Heart left ventricle (tissue), 16 donors: ENCODE measurements around the gene HDAC7. TPM values are rescaled to one million over a fixed set of nuclear protein-coding genes. Genes with fewer than 3 reads are reported as not detected.
"Not testable (repeated sequence)": the region's sequence is repeated elsewhere in the genome, so short reads cannot be mapped to it uniquely, and the experiment has no call there.

Experiments
- ATAC-seq, 4 donors: fragments of 200-7000 bp; cut with Tn5 transposase; one replicate each; pipeline ENCODE4 v1.9.1; 2020 to 2022; ENCODE audit warnings: moderate library complexity in 4 of 4, mild to moderate bottlenecking in 3 of 4, moderate number of reproducible peaks in 1 of 4
- DNase-seq, 5 donors: peaks; one replicate each; pipeline ENCODE4 v3.0.0-alpha.2; 2020
- H3K27ac ChIP-seq, 12 donors: fragments of 200-600 bp; sonication (generic) in 4 of 12; one replicate each; pipeline versions ENCODE4 v1.5.0 to v1.8.0; 2016 to 2022; ENCODE audit warnings: mild to moderate bottlenecking in 2 of 12
- H3K27me3 ChIP-seq, 9 donors: fragments of 200-600 bp; sonication (generic) in 2 of 9; one replicate each; pipeline versions ENCODE4 v1.5.1 to v1.8.0; 2016 to 2022; ENCODE audit warnings: mild to moderate bottlenecking in 3 of 9
- H3K36me3 ChIP-seq, 9 donors: fragments of 200-600 bp; sonication (generic) in 2 of 9; one replicate each; pipeline versions ENCODE4 v1.5.0 to v1.8.0; 2018 to 2022; ENCODE audit warnings: mild to moderate bottlenecking in 2 of 9
- H3K4me1 ChIP-seq, 12 donors: fragments of 200-600 bp; sonication (generic) in 4 of 12; one replicate each; pipeline versions ENCODE4 v1.5.0 to v1.8.0; 2016 to 2022; ENCODE audit warnings: mild to moderate bottlenecking in 3 of 12
- H3K4me3 ChIP-seq, 12 donors: fragments of 200-600 bp; sonication (generic) in 4 of 12; one replicate each; pipeline versions ENCODE4 v1.5.0 to v1.8.0; 2017 to 2022; ENCODE audit warnings: mild to moderate bottlenecking in 9 of 12, moderate library complexity in 4 of 12
- H3K9me3 ChIP-seq, 12 donors: fragments of 200-600 bp; sonication (generic) in 4 of 12; one replicate each; pipeline versions ENCODE4 v1.5.0 to v1.8.0; 2016 to 2022; ENCODE audit warnings: mild to moderate bottlenecking in 1 of 12
- POLR2A ChIP-seq, 2 donors: fragments of 450-650 bp; IDR thresholded peaks; one replicate each; pipeline ENCODE4 v1.6.1; 2017; ENCODE audit warnings: antibody characterized with exemption in 2 of 2, mild to moderate bottlenecking in 2 of 2, moderate library complexity in 2 of 2
- WGBS, 4 donors: extraction: QIAGEN DNeasy Blood & Tissue Kit in 2 of 4; methylation state at CpG; one replicate each; pipeline versions ENCODE4 v1.1.5 to v1.1.7; 2013 to 2018; 5-methylcytosine and 5-hydroxymethylcytosine counted together
- intact Hi-C, 10 donors: fragments of 100-400 bp; cut with DNase I; formaldehyde crosslinking; loops; one replicate each; pipeline versions ENCODE4 v1.11.1 to v1.14.2; 2022
- polyA plus RNA-seq, 2 donors: library from polyadenylated mRNA; stranded (reverse); fragments of 200-250 nt; gene quantifications; one replicate each; pipeline ENCODE4 v1.2.3, GENCODE V29; 2013
- total RNA-seq, 9 donors: library from RNA; depleted of rRNA in 2 of 9; stranded (reverse); fragments of >200 nt in 2 of 9; fragmentation: NEBNext Ultra II Directional in 3 of 9; extraction: Animal tissue kit (Norgen Biotek cat#: 25700) in 3 of 9; gene quantifications; one replicate each; pipeline versions ENCODE4 v1.1.0 to v1.2.4, GENCODE V29; 2016 to 2023
- TF ChIP-seq, protein P1 (sequence below), 12 donors: fragments of 200-600 bp; sonication (generic) in 4 of 12; IDR thresholded peaks; one replicate each; pipeline versions ENCODE4 v1.5.0 to v1.8.0; 2018 to 2022; ENCODE audit warnings: antibody characterized with exemption in 12 of 12, mild to moderate bottlenecking in 5 of 12
- donor health status: ischemic (EF 13 %, LVEDD 7.1; RV severe dilation, severe dysfunction).
- donor health status: healthy with polysubstance abuse.
- donor health status: DM: no; HTN: yes; CAD: no.
- donor health status: DM: no; HTN: no; CAD: no.
- donor health status: ischemic (EF 25% LVEDD 6.9; RV normal size, moderate dysfunction).
- donor health status: ischemic (EF 25% LVEDD 5.7; RV mildly dilated, moderate dysfunction).
- donor health status: healthy.
- donor health status: DM: yes; HTN: yes; CAD: no.
- donor health status: ischemic (EF 35%, LVEDD 5.7; RV mildly dilated, moderate dysfunction).
- donor health status: nonischemic (EF 11% LVEDD 7.7; RV severe dilation, severe dysfunction).
- donor health status: DM: yes; HTN: yes; CAD: no.
- donor health status: PGD.
- donor health status: ischemic (EF 29% LVEDD 5.4; RV normal size, mild dysfunction).
- donor health status: nonischemic (EF 23%, LVEDD 6.1; RV moderate dilation, normal function).

The HDAC7 gene
- total and polyA plus RNA-seq, 11 donors: 27.4 to 63.0 (median 39.3) TPM

- ATAC-seq (peak in 1 of 4 donors; percentile 4), DNase-seq (peak in 3 of 5 donors; percentile 44 to 65 (median 62))
- intact Hi-C loops: loop anchor here in 1 of 10 donors (5.0 kb wide), 1 partner anchor 39 kb away; no protein-coding TSS in a partner anchor
These were observed 3.1 kb downstream of the HDAC7 start for GRCh38 chr12:47816403-47817271.

GRCh38 chr12:47815447-47815846 lies 4.3 kb downstream of the HDAC7 start:
- ATAC-seq: not testable (repeated sequence)

More at GRCh38 chr12:47816403-47817271, 3.1 kb downstream of the HDAC7 start:
- Histone ChIP-seq H3K27ac (peak overlapping the region; percentile 62 to 99 (median 98)), H3K27me3 (no peaks in the 10 kb centered on the region), H3K4me1 (peaks cover 28 to 87% (median 77%) of the 10 kb centered on the region in 12 donors), H3K36me3 (peaks cover 0 to 11% (median 0%) of the 10 kb centered on the region in 9 donors), H3K9me3 (no peaks in the 10 kb centered on the region), H3K4me3 (peak overlapping the region in 11 of 12 donors; percentile 17 to 98 (median 82))
- WGBS, 4 donors: 17 to 35% (median 24%) methylated on average over 10 to 12 of the region's 12 CpGs
- TF ChIP-seq, protein P1, sequence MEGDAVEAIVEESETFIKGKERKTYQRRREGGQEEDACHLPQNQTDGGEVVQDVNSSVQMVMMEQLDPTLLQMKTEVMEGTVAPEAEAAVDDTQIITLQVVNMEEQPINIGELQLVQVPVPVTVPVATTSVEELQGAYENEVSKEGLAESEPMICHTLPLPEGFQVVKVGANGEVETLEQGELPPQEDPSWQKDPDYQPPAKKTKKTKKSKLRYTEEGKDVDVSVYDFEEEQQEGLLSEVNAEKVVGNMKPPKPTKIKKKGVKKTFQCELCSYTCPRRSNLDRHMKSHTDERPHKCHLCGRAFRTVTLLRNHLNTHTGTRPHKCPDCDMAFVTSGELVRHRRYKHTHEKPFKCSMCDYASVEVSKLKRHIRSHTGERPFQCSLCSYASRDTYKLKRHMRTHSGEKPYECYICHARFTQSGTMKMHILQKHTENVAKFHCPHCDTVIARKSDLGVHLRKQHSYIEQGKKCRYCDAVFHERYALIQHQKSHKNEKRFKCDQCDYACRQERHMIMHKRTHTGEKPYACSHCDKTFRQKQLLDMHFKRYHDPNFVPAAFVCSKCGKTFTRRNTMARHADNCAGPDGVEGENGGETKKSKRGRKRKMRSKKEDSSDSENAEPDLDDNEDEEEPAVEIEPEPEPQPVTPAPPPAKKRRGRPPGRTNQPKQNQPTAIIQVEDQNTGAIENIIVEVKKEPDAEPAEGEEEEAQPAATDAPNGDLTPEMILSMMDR (IDR thresholded peaks at IDR 0.05): no peak
- no peak for TF ChIP-seq POLR2A (IDR thresholded peaks at IDR 0.05)

GRCh38 chr12:47814539-47815170 lies 5.0 kb downstream of the HDAC7 start:
- Histone ChIP-seq H3K4me1 (peaks cover 44 to 92% (median 87%) of the 10 kb centered on the region in 12 donors), H3K36me3 (peaks cover 0 to 11% (median 0%) of the 10 kb centered on the region in 9 donors), H3K9me3 (no peaks in the 10 kb centered on the region), H3K27ac (peak overlapping the region; percentile 93 to 99 (median 98)), H3K27me3 (no peaks in the 10 kb centered on the region), H3K4me3 (peak overlapping the region in 3 of 12 donors; percentile 49 to 59 (median 56))
- ATAC-seq (no peak), DNase-seq (no peak)
- intact Hi-C loops: loop anchor here in 1 of 10 donors (5.0 kb wide), 1 partner anchor 37 kb away; no protein-coding TSS in a partner anchor
- WGBS, 4 donors: 33 to 55% (median 45%) methylated on average over 3 of the region's 3 CpGs
- no peak for TF ChIP-seq POLR2A (IDR thresholded peaks at IDR 0.05)
- TF ChIP-seq, protein P1 (IDR thresholded peaks at IDR 0.05): no peak

More at GRCh38 chr12:47815447-47815846, 4.3 kb downstream of the HDAC7 start:
- Histone ChIP-seq H3K4me1 (peaks cover 39 to 87% (median 79%) of the 10 kb centered on the region in 12 donors), H3K36me3 (peaks cover 0 to 11% (median 0%) of the 10 kb centered on the region in 9 donors), H3K27ac (peak overlapping the region in 11 of 12 donors; percentile 94 to 99 (median 98)), H3K4me3 (peak overlapping the region in 1 of 12 donors; percentile 82)
- WGBS, 4 donors: 79 to 88% (median 85%) methylated on average over 5 of the region's 5 CpGs
- H3K9me3 ChIP-seq, H3K27me3 ChIP-seq: not testable (repeated sequence)
- DNase-seq: peak in 1 of 5 donors; percentile 27
- intact Hi-C loops: loop anchor here in 1 of 10 donors (5.0 kb wide), 1 partner anchor 38 kb away; no protein-coding TSS in a partner anchor

- H3K4me3 ChIP-seq: peak overlapping the region; percentile 8 to 60 (median 50)
- intact Hi-C loops: no loop called here
- peak; percentile 3 to 46 (median 6) for ATAC-seq
- 33 to 39% (median 35%) methylated on average over 8 to 9 of the region's 9 CpGs for WGBS, 4 donors
- H3K36me3 ChIP-seq: peaks cover 0 to 11% (median 0%) of the 10 kb centered on the region in 9 donors
- DNase-seq: peak in 3 of 5 donors; percentile 60 to 67 (median 65)
- H3K4me1 ChIP-seq: peaks cover 51 to 100% (median 97%) of the 10 kb centered on the region in 12 donors
- H3K27ac ChIP-seq: peak overlapping the region; percentile 93 to 99 (median 98)
- TF ChIP-seq, protein P1 (IDR thresholded peaks at IDR 0.05): no peak
- no peak for TF ChIP-seq POLR2A (IDR thresholded peaks at IDR 0.05)
- H3K27me3 ChIP-seq: no peaks in the 10 kb centered on the region
- H3K9me3 ChIP-seq: no peaks in the 10 kb centered on the region
These were observed 6.0 kb downstream of the HDAC7 start for GRCh38 chr12:47813511-47814196.
